ENCODE data around the gene MAGI3.
A peak's percentile ranks its signal among the peaks of the same experiment; 100 is the strongest.

The MAGI3 gene

DNA sequence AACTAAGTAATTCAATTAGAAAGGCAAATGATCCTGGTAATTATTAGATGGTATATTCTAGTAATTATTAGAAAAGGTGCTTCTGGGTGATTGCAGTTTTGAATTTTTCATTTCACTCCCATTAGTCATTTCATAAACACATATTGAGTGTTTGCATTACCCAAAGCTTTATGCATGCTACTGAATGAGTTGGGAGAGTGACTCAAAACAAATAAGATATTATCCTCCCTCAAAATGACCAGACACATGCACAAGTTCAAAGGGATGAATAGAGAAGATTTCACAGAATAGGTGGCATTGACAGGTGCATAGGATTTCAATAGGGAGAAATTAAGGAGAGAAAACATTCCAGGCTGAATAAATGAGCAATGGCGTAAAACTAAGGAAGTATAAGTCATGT lies 284.3 kb downstream of the MAGI3 start:
- Histone ChIP-seq H3K27me3 (ENCODE audit: control insufficient read depth in 2 of 2, insufficient read depth in 2 of 2, low read length in 2 of 2) (no peaks in the 10 kb centered on the region), H3K4me3 (ENCODE audit: low read length in 2 of 2) (no peak overlapping the region), H3K9ac (ENCODE audit: low read depth in 1 of 2, low read length in 2 of 2) (no peak overlapping the region), H3K27ac (ENCODE audit: low read depth in 2 of 2, low read length in 2 of 2) (no peak overlapping the region), H3K36me3 (ENCODE audit: control insufficient read depth in 2 of 2, insufficient read depth in 2 of 2, low read length in 2 of 2) (peaks cover 28 to 32% of the 10 kb centered on the region in 2 donors), H3K4me1 (ENCODE audit: control insufficient read depth in 2 of 2, insufficient read depth in 2 of 2, low read length in 2 of 2) (no peaks in the 10 kb centered on the region), H3K9me3 (ENCODE audit: control insufficient read depth in 2 of 2, low read length in 2 of 2) (no peaks in the 10 kb centered on the region)

DNA sequence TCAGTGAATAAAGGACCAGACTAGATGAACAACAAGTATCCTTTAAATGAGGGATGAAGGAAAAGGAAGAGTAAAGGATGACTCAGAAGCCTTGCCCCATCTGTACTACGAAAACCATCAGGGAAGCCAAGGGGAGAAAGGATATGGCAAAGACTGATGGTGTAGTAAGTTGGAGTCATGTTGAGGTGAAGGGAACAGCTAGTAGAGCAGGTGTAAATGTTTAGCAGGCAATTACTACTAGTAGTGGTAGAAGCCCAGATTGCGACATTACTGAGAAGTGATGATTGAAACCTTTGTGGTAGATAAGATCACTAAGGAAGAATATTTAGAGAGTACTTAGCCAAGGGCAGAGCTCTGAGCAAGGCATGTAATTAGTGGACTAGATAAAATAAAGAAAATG lies 285.0 kb downstream of the MAGI3 start:
- no peak overlapping the region for H3K9ac ChIP-seq (ENCODE audit: low read depth in 1 of 2, low read length in 2 of 2)
- no peaks in the 10 kb centered on the region for H3K27me3 ChIP-seq (ENCODE audit: control insufficient read depth in 2 of 2, insufficient read depth in 2 of 2, low read length in 2 of 2)
- H3K36me3 ChIP-seq (ENCODE audit: control insufficient read depth in 2 of 2, insufficient read depth in 2 of 2, low read length in 2 of 2), result peaks cover 26 to 32% of the 10 kb centered on the region in 2 donors
- H3K4me1 ChIP-seq (ENCODE audit: control insufficient read depth in 2 of 2, insufficient read depth in 2 of 2, low read length in 2 of 2), result no peaks in the 10 kb centered on the region
- H3K9me3 ChIP-seq (ENCODE audit: control insufficient read depth in 2 of 2, low read length in 2 of 2), result no peaks in the 10 kb centered on the region
- no peak overlapping the region for H3K27ac ChIP-seq (ENCODE audit: low read depth in 2 of 2, low read length in 2 of 2)
- no peak overlapping the region for H3K4me3 ChIP-seq (ENCODE audit: low read length in 2 of 2)

- H3K27ac ChIP-seq (ENCODE audit: low read depth in 2 of 2, low read length in 2 of 2), result no peak overlapping the region
- peaks cover 29% of the 10 kb centered on the region in 2 donors for H3K36me3 ChIP-seq (ENCODE audit: control insufficient read depth in 2 of 2, insufficient read depth in 2 of 2, low read length in 2 of 2)
- no peaks in the 10 kb centered on the region for H3K4me1 ChIP-seq (ENCODE audit: control insufficient read depth in 2 of 2, insufficient read depth in 2 of 2, low read length in 2 of 2)
- no peak overlapping the region for H3K4me3 ChIP-seq (ENCODE audit: low read length in 2 of 2)
- H3K9me3 ChIP-seq (ENCODE audit: control insufficient read depth in 2 of 2, low read length in 2 of 2), result no peaks in the 10 kb centered on the region
- no peaks in the 10 kb centered on the region for H3K27me3 ChIP-seq (ENCODE audit: control insufficient read depth in 2 of 2, insufficient read depth in 2 of 2, low read length in 2 of 2)
- no peak overlapping the region for H3K9ac ChIP-seq (ENCODE audit: low read depth in 1 of 2, low read length in 2 of 2)
These were observed 286.2 kb downstream of the MAGI3 start for GRCh38 chr1:113676524-113676923.

DNA sequence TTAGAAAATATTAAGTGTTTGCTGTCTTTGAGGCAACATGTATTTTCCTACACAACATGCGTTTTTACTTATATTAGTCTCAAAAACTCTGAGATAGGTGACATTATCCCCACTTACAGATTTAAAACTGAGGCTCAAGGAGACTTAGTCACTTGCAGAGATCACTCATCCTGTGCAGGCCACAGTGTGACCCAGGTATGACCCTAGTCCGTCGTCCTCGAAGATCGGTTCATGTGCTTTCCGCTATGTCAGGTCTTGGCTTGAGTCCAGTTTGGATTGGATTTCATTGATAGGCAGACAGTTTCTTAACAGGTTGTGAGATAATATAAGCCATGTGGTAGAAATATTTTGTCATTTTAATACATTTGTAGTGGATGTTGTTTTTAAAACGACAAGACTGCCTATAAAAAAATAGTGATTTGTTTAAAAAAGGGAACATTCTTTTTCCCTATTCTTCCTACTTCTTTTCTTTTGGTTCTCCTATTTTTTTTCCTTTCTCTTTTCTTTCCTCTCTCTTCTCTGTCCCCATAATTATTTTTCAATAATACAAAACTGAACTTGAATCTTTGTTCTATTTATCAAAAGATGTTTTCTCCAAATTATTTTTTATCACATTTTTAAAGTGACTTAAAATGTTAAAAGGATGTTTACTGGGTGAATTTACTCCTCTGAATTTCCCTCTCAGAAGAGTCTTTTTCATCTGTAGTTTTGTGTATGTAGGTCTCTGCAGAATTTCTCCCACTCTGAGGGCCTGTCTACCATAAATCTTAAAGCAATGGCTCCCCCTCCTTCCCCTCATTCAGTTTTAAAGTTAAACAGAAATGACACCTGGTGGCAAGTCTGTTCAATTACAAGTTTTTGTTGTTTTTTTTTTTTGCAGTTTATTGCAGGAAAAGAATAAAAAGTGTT lies 287.2 kb downstream of the MAGI3 start:
- H3K4me3 ChIP-seq (ENCODE audit: low read length in 2 of 2), result no peak overlapping the region
- no peak overlapping the region for H3K9ac ChIP-seq (ENCODE audit: low read depth in 1 of 2, low read length in 2 of 2)
- no peaks in the 10 kb centered on the region for H3K4me1 ChIP-seq (ENCODE audit: control insufficient read depth in 2 of 2, insufficient read depth in 2 of 2, low read length in 2 of 2)
- H3K36me3 ChIP-seq (ENCODE audit: control insufficient read depth in 2 of 2, insufficient read depth in 2 of 2, low read length in 2 of 2), result peaks cover 24 to 25% of the 10 kb centered on the region in 2 donors
- no peaks in the 10 kb centered on the region for H3K9me3 ChIP-seq (ENCODE audit: control insufficient read depth in 2 of 2, low read length in 2 of 2)
- H3K27ac ChIP-seq (ENCODE audit: low read depth in 2 of 2, low read length in 2 of 2), result no peak overlapping the region
- no peaks in the 10 kb centered on the region for H3K27me3 ChIP-seq (ENCODE audit: control insufficient read depth in 2 of 2, insufficient read depth in 2 of 2, low read length in 2 of 2)

- Histone ChIP-seq H3K27me3 (ENCODE audit: control insufficient read depth in 2 of 2, insufficient read depth in 2 of 2, low read length in 2 of 2) (no peaks in the 10 kb centered on the region), H3K4me1 (ENCODE audit: control insufficient read depth in 2 of 2, insufficient read depth in 2 of 2, low read length in 2 of 2) (no peaks in the 10 kb centered on the region), H3K4me3 (ENCODE audit: low read length in 2 of 2) (no peak overlapping the region), H3K36me3 (ENCODE audit: control insufficient read depth in 2 of 2, insufficient read depth in 2 of 2, low read length in 2 of 2) (peaks cover 21 to 22% of the 10 kb centered on the region in 2 donors), H3K27ac (ENCODE audit: low read depth in 2 of 2, low read length in 2 of 2) (no peak overlapping the region), H3K9ac (ENCODE audit: low read depth in 1 of 2, low read length in 2 of 2) (no peak overlapping the region), H3K9me3 (ENCODE audit: control insufficient read depth in 2 of 2, low read length in 2 of 2) (no peaks in the 10 kb centered on the region)
These were observed 287.8 kb downstream of the MAGI3 start for GRCh38 chr1:113678159-113678469.

DNA sequence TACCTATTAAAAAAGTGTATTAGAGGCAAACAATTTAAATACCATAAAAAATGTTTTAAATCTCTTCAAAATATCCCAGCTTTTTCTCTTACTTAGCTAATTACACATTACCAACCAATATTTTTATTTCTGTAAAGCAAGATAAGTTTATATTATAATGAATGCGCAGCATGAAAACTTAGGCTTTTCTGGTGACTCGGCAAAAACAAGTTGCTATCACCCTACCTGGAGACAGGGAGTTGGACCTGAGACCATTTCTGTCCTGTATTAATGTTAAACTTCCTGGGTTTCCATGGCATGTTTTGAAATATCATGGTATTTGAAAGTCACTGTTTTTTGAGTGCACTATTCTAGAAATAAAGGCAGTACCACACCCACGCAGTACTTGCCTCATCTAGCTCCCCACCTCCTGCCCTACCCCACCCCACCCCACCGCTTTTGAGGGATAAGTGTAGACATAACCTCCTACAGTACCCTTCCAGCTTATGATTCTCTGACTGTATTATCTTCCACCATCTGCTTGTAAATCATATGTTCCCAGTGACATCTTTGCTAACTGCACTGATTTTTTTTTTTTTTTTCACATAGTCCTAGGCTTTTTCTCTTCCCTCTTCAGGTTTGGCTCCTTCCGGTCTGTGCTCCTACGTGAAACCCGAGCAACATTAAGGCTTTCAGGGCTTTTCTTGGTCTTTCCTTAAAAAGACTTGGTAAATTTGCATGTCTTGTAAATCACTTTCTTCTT lies 291.5 kb downstream of the MAGI3 start:
- H3K27ac ChIP-seq (ENCODE audit: low read depth in 2 of 2, low read length in 2 of 2), result no peak overlapping the region
- no peak overlapping the region for H3K4me3 ChIP-seq (ENCODE audit: low read length in 2 of 2)
- H3K27me3 ChIP-seq (ENCODE audit: control insufficient read depth in 2 of 2, insufficient read depth in 2 of 2, low read length in 2 of 2), result no peaks in the 10 kb centered on the region
- H3K4me1 ChIP-seq (ENCODE audit: control insufficient read depth in 2 of 2, insufficient read depth in 2 of 2, low read length in 2 of 2), result no peaks in the 10 kb centered on the region
- H3K36me3 ChIP-seq (ENCODE audit: control insufficient read depth in 2 of 2, insufficient read depth in 2 of 2, low read length in 2 of 2), result peaks cover 16 to 27% of the 10 kb centered on the region in 2 donors
- H3K9me3 ChIP-seq (ENCODE audit: control insufficient read depth in 2 of 2, low read length in 2 of 2), result no peaks in the 10 kb centered on the region
- no peak overlapping the region for H3K9ac ChIP-seq (ENCODE audit: low read depth in 1 of 2, low read length in 2 of 2)

DNA sequence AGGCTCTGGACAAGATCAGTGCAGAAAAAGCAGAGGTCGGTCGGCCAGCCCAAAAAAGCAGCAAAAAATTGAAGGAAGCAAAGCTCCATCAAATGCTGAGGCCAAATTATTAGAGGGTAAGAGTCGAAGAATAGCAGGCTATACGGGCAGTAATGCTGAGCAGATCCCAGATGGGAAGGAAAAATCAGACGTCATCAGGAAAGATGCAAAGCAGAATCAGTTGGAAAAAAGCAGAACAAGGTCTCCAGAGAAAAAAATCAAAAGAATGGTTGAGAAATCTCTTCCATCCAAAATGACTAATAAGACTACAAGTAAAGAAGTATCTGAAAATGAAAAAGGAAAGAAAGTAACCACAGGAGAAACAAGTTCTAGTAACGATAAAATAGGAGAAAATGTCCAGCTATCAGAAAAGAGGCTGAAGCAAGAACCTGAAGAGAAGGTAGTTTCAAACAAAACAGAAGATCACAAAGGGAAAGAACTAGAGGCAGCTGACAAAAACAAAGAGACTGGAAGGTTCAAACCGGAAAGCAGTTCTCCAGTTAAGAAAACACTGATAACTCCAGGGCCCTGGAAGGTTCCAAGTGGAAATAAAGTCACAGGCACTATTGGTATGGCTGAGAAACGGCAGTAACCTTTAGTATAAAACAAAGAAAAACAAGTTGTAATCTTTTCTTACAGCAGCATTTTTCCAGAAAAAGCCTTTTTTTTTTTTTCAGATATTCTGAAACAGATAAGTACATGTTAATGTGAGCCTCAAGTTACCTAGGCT lies 293.3 kb downstream of the MAGI3 start:
- H3K4me1 ChIP-seq (ENCODE audit: control insufficient read depth in 2 of 2, insufficient read depth in 2 of 2, low read length in 2 of 2), result no peaks in the 10 kb centered on the region
- H3K27me3 ChIP-seq (ENCODE audit: control insufficient read depth in 2 of 2, insufficient read depth in 2 of 2, low read length in 2 of 2), result no peaks in the 10 kb centered on the region
- no peaks in the 10 kb centered on the region for H3K9me3 ChIP-seq (ENCODE audit: control insufficient read depth in 2 of 2, low read length in 2 of 2)
- H3K4me3 ChIP-seq (ENCODE audit: low read length in 2 of 2), result no peak overlapping the region
- H3K36me3 ChIP-seq (ENCODE audit: control insufficient read depth in 2 of 2, insufficient read depth in 2 of 2, low read length in 2 of 2), result peaks cover 16 to 25% of the 10 kb centered on the region in 2 donors
- no peak overlapping the region for H3K9ac ChIP-seq (ENCODE audit: low read depth in 1 of 2, low read length in 2 of 2)
- H3K27ac ChIP-seq (ENCODE audit: low read depth in 2 of 2, low read length in 2 of 2), result peak overlapping the region in 1 of 2 donors; percentile 9

DNA sequence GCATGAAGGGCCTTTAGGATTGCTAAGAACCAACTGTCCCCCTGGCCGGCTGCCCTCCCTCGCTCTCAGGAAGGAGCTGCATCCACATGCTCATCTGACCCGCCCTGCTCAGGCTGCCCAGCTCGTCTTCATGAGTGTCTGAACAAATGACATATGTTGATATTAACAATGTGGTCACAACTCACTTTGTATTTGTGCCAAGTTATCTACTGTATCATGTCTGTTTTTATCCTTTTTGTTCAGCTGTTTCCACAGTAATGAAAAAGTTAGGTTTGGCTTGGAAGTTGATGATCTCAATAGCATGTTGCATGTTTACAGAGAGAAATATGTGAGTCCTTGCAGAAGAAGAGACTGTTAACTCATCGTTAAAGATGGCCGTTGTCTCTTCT lies 293.8 kb downstream of the MAGI3 start:
- Histone ChIP-seq H3K4me1 (ENCODE audit: control insufficient read depth in 2 of 2, insufficient read depth in 2 of 2, low read length in 2 of 2) (no peaks in the 10 kb centered on the region), H3K9ac (ENCODE audit: low read depth in 1 of 2, low read length in 2 of 2) (no peak overlapping the region), H3K27me3 (ENCODE audit: control insufficient read depth in 2 of 2, insufficient read depth in 2 of 2, low read length in 2 of 2) (no peaks in the 10 kb centered on the region), H3K4me3 (ENCODE audit: low read length in 2 of 2) (no peak overlapping the region), H3K36me3 (ENCODE audit: control insufficient read depth in 2 of 2, insufficient read depth in 2 of 2, low read length in 2 of 2) (peaks cover 16 to 20% of the 10 kb centered on the region in 2 donors), H3K9me3 (ENCODE audit: control insufficient read depth in 2 of 2, low read length in 2 of 2) (no peaks in the 10 kb centered on the region), H3K27ac (ENCODE audit: low read depth in 2 of 2, low read length in 2 of 2) (peak overlapping the region in 1 of 2 donors; percentile 9)

DNA sequence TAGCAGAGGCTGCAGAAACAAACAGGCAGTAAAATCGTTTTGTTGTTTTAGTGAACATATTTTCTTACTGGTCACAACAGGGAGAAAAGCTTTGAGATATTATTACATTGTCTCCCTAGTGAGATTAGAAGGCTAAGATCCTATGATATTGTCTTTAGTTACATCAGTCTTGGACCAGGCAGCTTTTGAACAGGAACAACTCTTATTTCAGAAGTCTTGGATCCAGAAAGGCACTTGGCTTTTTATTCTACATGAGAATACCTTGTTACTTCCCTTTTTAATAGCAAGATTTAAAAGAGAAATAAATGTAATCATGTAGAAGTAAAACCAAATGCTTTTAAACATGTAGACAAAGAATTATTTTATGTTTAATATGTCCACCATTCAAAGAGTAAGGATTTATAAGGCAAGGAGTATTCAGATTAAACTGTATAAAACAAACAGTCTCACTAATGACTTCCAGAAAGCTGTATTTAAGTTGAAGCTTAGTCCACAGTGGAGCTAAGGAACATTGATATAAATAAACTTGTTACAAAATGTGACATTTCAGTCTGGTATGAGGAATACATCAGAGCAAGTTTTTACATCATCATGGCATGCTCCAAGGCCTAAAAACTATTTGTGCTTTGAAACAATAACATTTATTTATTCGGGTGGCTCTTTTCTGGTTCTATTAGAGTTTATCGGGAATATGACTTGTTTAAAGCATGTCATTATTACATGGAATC lies 296.7 kb downstream of the MAGI3 start:
- no peaks in the 10 kb centered on the region for H3K27me3 ChIP-seq (ENCODE audit: control insufficient read depth in 2 of 2, insufficient read depth in 2 of 2, low read length in 2 of 2)
- H3K4me3 ChIP-seq (ENCODE audit: low read length in 2 of 2), result no peak overlapping the region
- no peaks in the 10 kb centered on the region for H3K9me3 ChIP-seq (ENCODE audit: control insufficient read depth in 2 of 2, low read length in 2 of 2)
- H3K4me1 ChIP-seq (ENCODE audit: control insufficient read depth in 2 of 2, insufficient read depth in 2 of 2, low read length in 2 of 2), result no peaks in the 10 kb centered on the region
- H3K36me3 ChIP-seq (ENCODE audit: control insufficient read depth in 2 of 2, insufficient read depth in 2 of 2, low read length in 2 of 2), result peaks cover 14 to 16% of the 10 kb centered on the region in 2 donors
- no peak overlapping the region for H3K27ac ChIP-seq (ENCODE audit: low read depth in 2 of 2, low read length in 2 of 2)
- no peak overlapping the region for H3K9ac ChIP-seq (ENCODE audit: low read depth in 1 of 2, low read length in 2 of 2)

Measured in mucosa of rectum (tissue), 2 donors.